Body of pancreas (tissue), 4 donors: ENCODE measurements around the gene NUP42.

Source experiments
- POLR2A ChIP-seq, 3 donors: fragments of 450-650 bp; IDR thresholded peaks; one replicate each; pipeline ENCODE4 v1.6.1; 2016; ENCODE audit warnings: antibody characterized with exemption in 3 of 3, mild to moderate bottlenecking in 2 of 3
- TF ChIP-seq, protein P1 (sequence below), 7 experiments: fragments of 450-650 bp in 4 of 7; fragments of 200-600 bp in 3 of 7; sonication (generic) in 3 of 7; IDR thresholded peaks; one replicate each; pipeline ENCODE4 v1.5.1; 2016 to 2019; ENCODE audit warnings: antibody characterized with exemption in 7 of 7

DNA sequence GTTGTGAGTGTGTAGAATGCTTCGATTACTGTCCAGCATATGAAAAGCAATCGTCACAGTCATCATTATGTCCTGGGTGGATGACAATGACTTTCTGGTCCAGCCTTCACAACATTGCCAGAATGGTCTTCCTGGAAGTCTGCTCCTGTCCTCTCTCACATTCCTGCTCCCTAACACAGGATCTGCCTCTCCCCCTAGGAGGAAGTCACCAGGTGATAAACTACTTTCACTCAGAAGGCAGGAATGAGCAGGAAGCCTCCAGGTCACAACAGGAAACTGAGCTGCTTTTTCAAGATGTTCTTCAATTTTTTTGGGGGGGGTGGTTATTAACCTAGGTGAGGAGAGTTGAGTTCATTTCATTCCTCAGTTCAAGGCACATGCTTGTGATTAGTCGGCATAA, 51.1 kb downstream of the NUP42 start:
- no peak for TF ChIP-seq POLR2A (IDR thresholded peaks at IDR 0.05)
- TF ChIP-seq, protein P1, sequence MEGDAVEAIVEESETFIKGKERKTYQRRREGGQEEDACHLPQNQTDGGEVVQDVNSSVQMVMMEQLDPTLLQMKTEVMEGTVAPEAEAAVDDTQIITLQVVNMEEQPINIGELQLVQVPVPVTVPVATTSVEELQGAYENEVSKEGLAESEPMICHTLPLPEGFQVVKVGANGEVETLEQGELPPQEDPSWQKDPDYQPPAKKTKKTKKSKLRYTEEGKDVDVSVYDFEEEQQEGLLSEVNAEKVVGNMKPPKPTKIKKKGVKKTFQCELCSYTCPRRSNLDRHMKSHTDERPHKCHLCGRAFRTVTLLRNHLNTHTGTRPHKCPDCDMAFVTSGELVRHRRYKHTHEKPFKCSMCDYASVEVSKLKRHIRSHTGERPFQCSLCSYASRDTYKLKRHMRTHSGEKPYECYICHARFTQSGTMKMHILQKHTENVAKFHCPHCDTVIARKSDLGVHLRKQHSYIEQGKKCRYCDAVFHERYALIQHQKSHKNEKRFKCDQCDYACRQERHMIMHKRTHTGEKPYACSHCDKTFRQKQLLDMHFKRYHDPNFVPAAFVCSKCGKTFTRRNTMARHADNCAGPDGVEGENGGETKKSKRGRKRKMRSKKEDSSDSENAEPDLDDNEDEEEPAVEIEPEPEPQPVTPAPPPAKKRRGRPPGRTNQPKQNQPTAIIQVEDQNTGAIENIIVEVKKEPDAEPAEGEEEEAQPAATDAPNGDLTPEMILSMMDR (IDR thresholded peaks at IDR 0.05) = no peak
